Measurements from ENCODE around the gene ELOVL5. TPM values are rescaled to one million over a fixed set of nuclear protein-coding genes. Genes with fewer than 3 reads are reported as not detected.

The ELOVL5 gene
- polyA plus RNA-seq, 1 of the 3 experiments (the other 2 are of a cell fraction) = 31.9 TPM

DNA sequence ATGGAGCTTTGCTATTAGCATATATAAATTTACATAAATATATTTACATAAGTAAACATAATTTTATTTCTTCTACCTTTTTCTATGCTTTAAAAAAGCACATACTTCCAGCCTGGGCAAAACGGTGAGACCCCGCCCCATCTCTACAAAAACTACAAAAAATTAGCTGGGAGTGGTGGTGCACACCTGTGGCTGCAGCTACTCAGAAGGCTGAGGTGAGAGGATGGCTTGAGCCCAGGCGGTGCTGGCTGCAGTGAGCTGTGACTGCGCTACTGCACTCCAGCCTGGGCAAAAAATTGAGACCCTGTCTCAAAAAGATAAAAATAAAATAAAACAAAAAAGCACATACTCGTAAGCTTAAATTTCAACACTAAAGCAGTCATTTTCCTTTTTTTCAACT is 30.3 kb downstream of the ELOVL5 start:
- no peaks in the 10 kb centered on the region for H3K9me3 ChIP-seq
- POLR2A ChIA-PET = no interaction called here
- H3K27ac ChIP-seq (ENCODE audit: low read depth in 2 of 2, low read length in 1 of 2) = no peak overlapping the region
- 97% methylated on average over 5 of the region's 5 CpGs for WGBS (ENCODE audit: low lambda C conversion rate)
- no peak overlapping the region for H3K4me3 ChIP-seq (ENCODE audit: low read depth in 2 of 2, low read length in 1 of 2)
- H3F3A ChIP-seq (replicated peaks; ENCODE audit: insufficient read depth) = peaks cover 28% of the 10 kb centered on the region
- H3K4me1 ChIP-seq (ENCODE audit: control insufficient read depth in 1 of 2, insufficient read depth in 2 of 2, low read depth in 1 of 2, low read length in 1 of 2) = peaks cover 18 to 41% of the 10 kb centered on the region in 2 experiments
- no peaks in the 10 kb centered on the region for H3K27me3 ChIP-seq (ENCODE audit: insufficient read depth)
- H3K4me2 ChIP-seq = no peak overlapping the region
- H3K9me2 ChIP-seq = no peaks in the 10 kb centered on the region
- no peak overlapping the region for H3K9ac ChIP-seq
- H3K79me2 ChIP-seq (ENCODE audit: insufficient read depth) = peaks cover 100% of the 10 kb centered on the region
- DNase-seq = no peak
- CTCF ChIA-PET = interaction anchor here (0.8 to 1.5 kb wide), 3 partner anchors 9 to 146 kb away, joined by 3 to 4 read pairs (median 3); no protein-coding TSS in a partner anchor
- TF ChIP-seq MEF2A (IDR thresholded peaks at IDR 0.05; ENCODE audit: borderline replicate concordance, low read depth) = no peak
- no peak for TF ChIP-seq RCOR1 (IDR thresholded peaks at IDR 0.05; ENCODE audit: low read length)
- no peak for TF ChIP-seq NRF1 (IDR thresholded peaks at IDR 0.05; ENCODE audit: low read depth, low read length)
- TF ChIP-seq FOXJ3 (CRISPR knock-in tag; IDR thresholded peaks at IDR 0.05) = no peak
- TF ChIP-seq SMC3 (IDR thresholded peaks at IDR 0.05; ENCODE audit: low read depth, low read length) = no peak
- TF ChIP-seq FOSL2 (IDR thresholded peaks at IDR 0.05; ENCODE audit: borderline replicate concordance, low read depth) = no peak
- no peak for TF ChIP-seq YY1 (IDR thresholded peaks at IDR 0.05; ENCODE audit: low read depth)
- TF ChIP-seq, protein P1, sequence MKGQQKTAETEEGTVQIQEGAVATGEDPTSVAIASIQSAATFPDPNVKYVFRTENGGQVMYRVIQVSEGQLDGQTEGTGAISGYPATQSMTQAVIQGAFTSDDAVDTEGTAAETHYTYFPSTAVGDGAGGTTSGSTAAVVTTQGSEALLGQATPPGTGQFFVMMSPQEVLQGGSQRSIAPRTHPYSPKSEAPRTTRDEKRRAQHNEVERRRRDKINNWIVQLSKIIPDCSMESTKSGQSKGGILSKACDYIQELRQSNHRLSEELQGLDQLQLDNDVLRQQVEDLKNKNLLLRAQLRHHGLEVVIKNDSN (IDR thresholded peaks at IDR 0.05; ENCODE audit: borderline replicate concordance, low read depth) = no peak
- TF ChIP-seq TEAD4 (IDR thresholded peaks at IDR 0.05; ENCODE audit: borderline replicate concordance, insufficient read depth) = no peak
- no peak for TF ChIP-seq ELF1 (IDR thresholded peaks at IDR 0.05)
- TF ChIP-seq RAD21 (IDR thresholded peaks at IDR 0.05; ENCODE audit: low read length) = no peak
- TF ChIP-seq CTCF (IDR thresholded peaks at IDR 0.05) = no peak
- TF ChIP-seq MXI1 (IDR thresholded peaks at IDR 0.05; ENCODE audit: low read depth, low read length) = no peak
- no peak for TF ChIP-seq TAF1 (IDR thresholded peaks at IDR 0.05; ENCODE audit: borderline replicate concordance, low read depth, low read length)
- TF ChIP-seq, protein P2, sequence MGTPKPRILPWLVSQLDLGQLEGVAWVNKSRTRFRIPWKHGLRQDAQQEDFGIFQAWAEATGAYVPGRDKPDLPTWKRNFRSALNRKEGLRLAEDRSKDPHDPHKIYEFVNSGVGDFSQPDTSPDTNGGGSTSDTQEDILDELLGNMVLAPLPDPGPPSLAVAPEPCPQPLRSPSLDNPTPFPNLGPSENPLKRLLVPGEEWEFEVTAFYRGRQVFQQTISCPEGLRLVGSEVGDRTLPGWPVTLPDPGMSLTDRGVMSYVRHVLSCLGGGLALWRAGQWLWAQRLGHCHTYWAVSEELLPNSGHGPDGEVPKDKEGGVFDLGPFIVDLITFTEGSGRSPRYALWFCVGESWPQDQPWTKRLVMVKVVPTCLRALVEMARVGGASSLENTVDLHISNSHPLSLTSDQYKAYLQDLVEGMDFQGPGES (IDR thresholded peaks at IDR 0.05; ENCODE audit: low read depth, low read length) = no peak
- no peak for TF ChIP-seq EZH2phosphoT487 (IDR thresholded peaks at IDR 0.05; ENCODE audit: borderline replicate concordance, low read depth)
- TF ChIP-seq CHD2 (IDR thresholded peaks at IDR 0.05; ENCODE audit: low read length, partially characterized antibody) = no peak
- no peaks in the 10 kb centered on the region for H3K36me3 ChIP-seq (replicated peaks in 1 of 2; ENCODE audit: control insufficient read depth in 1 of 2, insufficient read depth in 2 of 2, low read length in 1 of 2)
- no peak overlapping the region for H2AFZ ChIP-seq (ENCODE audit: low read depth)
- peaks cover 14% of the 10 kb centered on the region; the same call in 1 of the 2 replicates for H4K20me1 ChIP-seq (ENCODE audit: insufficient read depth)

Measured in SK-N-SH (cell line).